ENCODE measurements around the gene OXA1L.
"Not testable (repeated sequence)": the region's sequence is repeated elsewhere in the genome, so short reads cannot be mapped to it uniquely, and the experiment has no call there.

Gene OXA1L

GRCh38 chr14:22801716-22802115 is 35.2 kb downstream of the OXA1L start:
- DNase-seq: no peak

DNA sequence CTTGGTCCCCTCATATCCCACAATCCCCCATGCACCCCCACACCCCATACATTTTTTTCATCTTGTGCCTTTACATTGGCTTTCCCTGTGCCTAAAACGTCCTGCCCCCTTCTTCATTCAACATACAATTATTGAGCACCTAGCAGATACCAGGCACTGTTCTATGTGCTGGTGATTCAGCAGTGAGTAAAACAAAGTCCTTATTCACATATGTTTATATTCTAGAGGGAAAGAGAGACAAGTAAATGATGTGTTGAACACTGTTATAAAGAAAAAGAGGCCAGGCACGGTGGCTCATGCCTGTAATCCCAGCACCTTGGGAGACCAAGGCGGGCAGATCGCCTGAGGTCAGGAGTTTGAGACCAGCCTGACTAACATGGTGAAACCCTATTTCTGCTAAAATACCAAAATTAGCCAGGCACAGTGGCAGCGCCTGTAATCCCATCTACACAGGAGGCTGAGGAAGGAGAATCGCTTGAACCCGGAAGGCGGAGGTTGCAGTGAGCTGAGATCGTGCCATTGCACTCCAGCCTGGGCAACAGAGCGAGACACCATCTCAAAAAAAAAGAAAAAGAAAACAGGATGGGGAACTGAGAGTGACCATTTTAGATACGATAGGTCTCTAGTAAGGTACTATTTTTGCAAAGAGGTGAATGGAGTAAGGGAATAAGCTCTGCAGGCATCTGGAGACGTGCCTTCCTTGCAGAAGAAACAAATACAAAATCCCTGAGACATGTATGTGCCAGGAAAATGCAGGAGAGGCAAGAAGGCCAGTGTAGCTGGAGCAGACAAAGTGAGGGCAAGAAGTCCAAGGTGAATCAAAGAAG is 36.6 kb downstream of the OXA1L start:
- no peak for DNase-seq

DNA sequence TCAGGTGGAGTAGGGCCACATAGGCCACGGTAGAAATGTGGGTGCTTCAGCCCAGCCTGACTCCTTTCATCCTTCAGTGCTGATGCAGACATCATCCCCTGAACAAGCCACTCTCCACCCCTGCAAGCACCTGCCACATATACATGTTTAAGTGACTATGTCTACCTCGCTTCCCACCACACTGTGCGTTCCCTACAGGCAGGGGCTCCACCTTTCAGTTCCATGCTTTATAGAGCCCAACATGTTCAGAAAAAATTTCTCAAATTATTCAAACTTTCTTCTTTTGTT is 37.1 kb downstream of the OXA1L start:
- DNase-seq: no peak

GRCh38 chr14:22805235-22805634 is 38.7 kb downstream of the OXA1L start:
- DNase-seq: not testable (repeated sequence)

DNA sequence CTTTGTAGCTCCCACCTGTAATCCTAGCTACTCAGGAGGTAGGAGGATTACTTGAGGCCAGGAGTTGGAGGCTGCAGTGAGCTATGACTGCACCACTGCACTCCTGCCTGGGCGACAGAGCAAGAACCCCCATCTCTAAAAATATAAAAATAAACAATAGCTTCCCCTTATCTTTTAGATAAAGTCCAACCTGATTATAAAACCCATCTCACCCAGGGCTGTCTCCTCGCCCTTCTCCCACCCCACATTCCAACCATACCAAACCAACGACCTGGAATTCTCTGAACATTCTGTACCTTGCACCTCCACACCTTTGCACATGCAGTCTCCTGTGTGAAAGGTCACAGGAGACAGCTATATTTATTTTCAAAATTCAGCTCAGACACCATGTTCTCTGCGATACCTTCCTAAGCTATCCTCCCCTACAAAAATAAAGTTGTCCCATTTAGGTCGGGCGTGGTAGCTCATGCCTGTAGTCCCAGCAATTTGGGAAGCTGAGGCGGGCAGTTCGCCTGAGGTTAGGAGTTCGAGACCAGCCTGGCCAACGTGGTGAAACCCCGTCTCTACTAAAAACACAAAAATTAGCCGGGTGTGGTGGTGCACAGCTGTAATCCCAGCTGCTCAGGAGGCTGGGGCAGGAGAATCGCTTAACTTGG is 41.1 kb downstream of the OXA1L start:
- DNase-seq: no peak

DNA sequence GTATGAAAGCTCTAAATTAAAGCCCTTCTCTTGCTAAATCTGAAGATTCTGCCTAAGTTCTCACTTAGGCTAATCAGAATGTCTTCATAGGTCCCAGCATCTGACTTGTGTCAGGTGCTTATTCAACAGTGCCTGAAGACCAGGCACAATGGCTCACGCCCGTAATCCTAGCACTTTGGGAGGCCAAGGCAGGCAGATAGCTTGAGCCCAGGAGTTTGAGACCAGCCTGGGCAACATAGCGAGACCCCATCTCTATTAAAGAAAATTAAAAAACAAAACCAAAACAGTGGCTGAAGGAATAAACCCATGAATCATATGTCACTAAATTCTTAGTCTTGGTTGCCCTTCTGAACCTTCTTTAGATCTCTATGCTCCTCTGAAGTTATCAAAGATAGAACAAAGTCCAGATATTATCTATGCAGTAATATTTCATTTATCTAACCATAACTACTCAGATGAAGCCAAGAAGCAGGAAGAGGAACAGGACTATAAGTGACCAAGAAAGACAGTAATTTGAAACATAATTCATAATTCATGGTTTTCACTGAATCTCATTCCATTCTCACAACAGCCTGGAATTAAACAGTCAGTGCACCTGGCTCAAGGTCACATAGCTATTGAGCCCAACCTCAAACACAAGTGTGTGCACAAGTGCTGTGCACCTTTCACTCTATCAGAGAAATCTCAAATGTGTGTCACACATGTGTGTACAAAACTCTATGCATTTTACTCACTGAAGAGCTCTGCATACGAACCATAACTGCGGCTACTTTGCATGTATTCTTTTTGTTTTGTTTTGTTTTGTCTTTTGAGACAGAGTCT is 42.1 kb downstream of the OXA1L start:
- no peak for DNase-seq

DNA sequence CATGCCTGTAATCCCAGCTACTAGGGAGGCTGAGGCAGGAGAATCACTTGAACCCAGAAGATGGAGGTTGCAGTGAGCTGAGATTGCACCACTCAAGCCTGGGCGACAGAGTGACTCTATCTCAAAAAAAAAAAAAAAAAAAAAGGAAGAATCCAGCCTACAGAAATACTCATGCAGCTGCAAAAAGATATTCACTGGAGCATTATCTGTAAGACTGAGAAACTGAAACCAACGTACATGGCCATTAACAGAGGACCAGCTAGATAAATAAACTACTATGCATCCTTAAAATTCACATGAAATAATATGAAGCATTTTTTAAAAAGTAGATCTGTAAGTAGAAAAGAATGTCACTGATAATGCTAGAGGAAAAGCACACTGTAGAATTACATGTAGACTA is 45.2 kb downstream of the OXA1L start:
- no peak for DNase-seq

DNA sequence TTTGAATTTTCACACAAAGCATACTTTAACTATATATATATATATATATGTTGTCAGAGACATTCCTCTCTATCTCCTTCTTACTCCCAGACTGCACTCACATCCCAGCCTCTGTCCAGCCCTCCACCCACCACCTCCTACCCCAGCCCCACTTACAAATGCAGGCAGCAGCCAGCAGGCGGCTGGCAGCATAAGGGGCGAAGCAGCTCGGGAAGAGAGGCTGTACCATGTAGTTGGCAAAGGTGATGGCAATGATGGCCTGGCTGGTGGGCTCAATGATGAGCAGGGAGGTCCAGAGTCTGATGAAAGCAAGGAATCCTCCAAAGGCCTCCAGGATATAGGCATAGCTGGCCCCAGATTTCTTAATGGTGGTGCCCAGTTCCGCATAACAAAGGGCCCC is 46.3 kb downstream of the OXA1L start:
- no peak for DNase-seq

DNA sequence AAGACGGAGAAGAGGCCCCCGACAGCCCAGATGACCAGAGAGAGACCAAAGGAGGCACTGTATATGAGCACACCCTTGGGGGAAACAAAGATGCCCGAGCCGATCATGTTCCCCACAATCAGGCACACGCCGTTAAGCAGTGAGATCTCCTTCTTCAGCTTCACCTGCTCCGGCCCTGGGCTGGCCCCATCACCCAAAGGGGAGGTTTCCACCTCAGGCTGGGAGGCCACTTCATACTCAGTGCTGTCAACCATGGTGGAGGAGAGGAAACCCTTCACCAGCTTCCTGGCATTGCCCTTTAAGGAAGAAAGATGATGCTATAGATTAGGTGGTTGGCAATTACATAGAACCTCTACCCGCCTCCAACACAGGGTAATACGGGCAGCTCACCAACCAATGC is 46.7 kb downstream of the OXA1L start:
- DNase-seq: no peak

- no peak for DNase-seq
Observed at GRCh38 chr14:22814373-22814772, 47.9 kb downstream of the OXA1L start.

- DNase-seq: peak; percentile 19
Observed at GRCh38 chr14:22814941-22815713, 48.6 kb downstream of the OXA1L start, which contains the start of gene SLC7A7. SLC7A7 (minus strand) TSS chr14:22815435; CDS start chr14:22813398, 2,037 bp downstream.

DNA sequence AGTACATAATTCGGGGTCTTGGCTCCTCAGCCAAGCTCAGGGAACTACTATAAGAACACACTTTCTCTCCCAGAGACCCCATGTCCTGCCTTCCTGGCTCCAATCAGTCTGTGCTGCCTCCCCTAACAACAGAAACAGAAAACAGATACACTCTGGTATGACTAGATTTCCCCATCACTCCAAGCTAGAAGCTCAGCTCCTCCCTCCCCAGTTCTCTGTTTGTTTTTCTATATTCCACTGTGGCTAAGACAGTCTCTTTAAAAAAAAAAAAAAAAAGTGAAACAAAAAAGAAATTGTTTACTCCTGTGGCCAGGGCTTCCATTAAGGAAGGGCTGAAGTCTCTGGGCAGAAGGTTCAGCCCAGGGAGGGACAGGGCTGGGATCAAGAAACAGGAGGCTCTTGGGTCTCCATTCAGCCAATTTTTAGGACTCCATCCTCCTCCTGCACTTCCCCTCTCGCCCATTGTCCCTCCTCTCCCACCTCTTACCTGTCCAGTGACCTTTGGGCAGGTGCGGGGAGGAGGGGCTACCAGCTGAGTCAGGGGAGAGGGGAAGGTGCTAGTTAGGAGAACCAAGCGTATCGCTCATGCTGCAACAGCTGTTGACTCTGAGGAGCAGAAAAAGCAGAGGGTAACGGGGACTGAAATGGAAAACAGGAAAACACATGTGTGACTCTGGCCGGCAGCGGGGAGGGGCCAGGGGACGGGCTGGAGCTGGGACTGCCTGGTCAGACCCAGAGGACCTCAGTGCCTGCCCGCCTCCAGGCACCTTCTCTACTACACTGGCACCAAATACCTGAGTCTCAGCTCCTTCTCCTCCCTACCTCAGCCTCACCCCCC is 52.9 kb downstream of the OXA1L start:
- peak; percentile 32 for DNase-seq

- DNase-seq: no peak
Observed at GRCh38 chr14:22820731-22821130, 54.2 kb downstream of the OXA1L start.

- DNase-seq: peak; percentile 37
Observed at GRCh38 chr14:22821193-22822015, 54.9 kb downstream of the OXA1L start.

DNA sequence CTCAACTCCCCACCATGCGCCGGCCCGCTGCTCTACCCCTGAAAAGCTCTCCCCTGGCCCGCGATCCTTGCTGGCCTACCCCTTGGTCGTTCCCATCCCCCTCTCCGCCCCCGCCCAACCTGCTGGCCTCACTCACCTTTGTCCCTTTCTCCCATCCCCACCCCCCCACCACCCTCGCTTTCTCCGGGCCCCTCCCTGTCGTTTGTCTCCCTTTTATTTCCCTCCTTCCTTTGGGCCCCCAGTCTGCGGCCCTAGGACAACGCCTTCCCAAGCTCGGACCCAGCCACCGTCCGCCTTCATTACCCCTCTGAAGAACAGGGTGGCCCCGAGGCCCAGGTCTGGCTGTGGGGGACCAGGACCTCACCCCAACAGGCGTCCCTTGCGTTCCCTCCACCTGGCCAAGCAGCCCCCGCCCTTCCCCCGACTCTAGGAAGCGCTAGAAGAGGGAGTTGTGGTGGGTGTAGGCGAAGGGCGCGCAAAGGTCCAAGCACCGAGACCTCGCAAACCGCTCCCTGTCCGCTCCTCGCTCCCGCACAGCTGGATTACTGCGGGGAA is 55.6 kb downstream of the OXA1L start:
- no peak for DNase-seq
